GM12878 (cell line): ENCODE results near the gene PLCB2. TPM values are rescaled to one million over a fixed set of nuclear protein-coding genes. Genes with fewer than 3 reads are reported as not detected.

ENCODE experiments used
- ATAC-seq: fragments of 200-7000 bp; cut with Tn5 transposase; 3 replicates; pipeline ENCODE4 v1.9.1; 2020; ENCODE audit warnings: mild to moderate bottlenecking, moderate library complexity
- BruUV-seq: library from RNA; stranded (reverse); fragments of 400-500 nt; replicated peaks from 2 replicates; lab custom pipeline; 2021; lab: Mats Ljungman, UMichigan
- CTCF ChIA-PET: fragments of 300-600 bp; sonication (Branson Sonifier 250); formaldehyde crosslinking; extraction: SDS; loops from one replicate; lab custom pipeline; 2021; ENCODE audit warnings: inconsistent platforms; lab: Yijun Ruan, JAX
- POLR2A ChIA-PET: fragments of 350-600 bp; formaldehyde crosslinking; extraction: SDS; loops from one replicate; lab custom pipeline; 2021; ENCODE audit warnings: inconsistent platforms; lab: Charles Lee
- RAD21 ChIA-PET: fragments of 300-600 bp; sonication (Branson Sonifier 250); formaldehyde crosslinking; loops from one replicate; lab custom pipeline; 2023; ENCODE audit warnings: antibody characterized with exemption; ENCODE audit not compliant: unreplicated experiment; lab: Charles Lee
- SMC1A ChIA-PET: fragments of 300-600 bp; sonication (Branson Sonifier 250); formaldehyde crosslinking; loops from one replicate; lab custom pipeline; 2023; ENCODE audit not compliant: unreplicated experiment, uncharacterized antibody; lab: Charles Lee
- DNase-seq: peaks from one replicate; pipeline ENCODE4 v3.0.0-alpha.2; 2011; ENCODE audit warnings: low read depth, low spot score
- FAIRE-seq: peaks from 3 replicates; lab custom pipeline; 2011; peaks lifted over from hg19 to GRCh38; lab: Jason Lieb, UNC
- H2AFZ ChIP-seq: 2 replicates; pipeline ENCODE4 v1.6.0; 2011; ENCODE audit warnings: low read depth, low read length, control low read depth; ENCODE audit not compliant: control insufficient read depth
- H3K27ac ChIP-seq: 2 replicates; pipeline ENCODE4 v1.5.1; 2011; ENCODE audit warnings: control low read depth; ENCODE audit not compliant: control insufficient read depth, insufficient read depth
- H3K27me3 ChIP-seq, 2 experiments: replicated peaks in 1 of 2; 2 replicates each; pipeline versions ENCODE4 v1.6.0 to v1.6.1; 2011; ENCODE audit warnings: low read length in 1 of 2; ENCODE audit not compliant: control insufficient read depth in 2 of 2, insufficient read depth in 2 of 2
- H3K36me3 ChIP-seq, 2 experiments: 2 replicates each; pipeline ENCODE4 v1.5.1; 2011; ENCODE audit warnings: low read length in 1 of 2; ENCODE audit not compliant: control insufficient read depth in 2 of 2, insufficient read depth in 2 of 2
- H3K4me1 ChIP-seq: 2 replicates; pipeline ENCODE4 v1.6.1; 2011; ENCODE audit warnings: mild to moderate bottlenecking, low read length, moderate library complexity, mixed read lengths; ENCODE audit not compliant: control insufficient read depth, insufficient read depth
- H3K4me2 ChIP-seq: 2 replicates; pipeline ENCODE4 v1.6.0; 2011; ENCODE audit warnings: control low read depth; ENCODE audit not compliant: control insufficient read depth, insufficient read depth
- H3K4me3 ChIP-seq: fragments of 200-600 bp; sonication (generic); 2 replicates; pipeline ENCODE4 v1.5.1; 2016
- H3K79me2 ChIP-seq: 2 replicates; pipeline ENCODE4 v1.6.0; 2011; ENCODE audit warnings: low read length; ENCODE audit not compliant: control insufficient read depth, insufficient read depth
- H3K9ac ChIP-seq: 2 replicates; pipeline ENCODE4 v1.8.0; 2011; ENCODE audit warnings: low read length, control low read depth, mixed read lengths; ENCODE audit not compliant: control insufficient read depth, insufficient read depth
- H3K9me3 ChIP-seq: replicated peaks from 3 replicates; pipeline ENCODE4 v1.5.1; 2011; ENCODE audit warnings: mild to moderate bottlenecking, low read length; ENCODE audit not compliant: control insufficient read depth, insufficient read depth
- H4K20me1 ChIP-seq: 2 replicates; pipeline ENCODE4 v1.6.0; 2011; ENCODE audit not compliant: control insufficient read depth, insufficient read depth
- FOXK2 ChIP-seq: fragments of 450-650 bp; IDR thresholded peaks from 2 replicates; pipeline ENCODE4 v1.6.1; 2017; ENCODE audit warnings: mild to moderate bottlenecking, moderate library complexity
- HDGF ChIP-seq: fragments of 450-650 bp; IDR thresholded peaks from 2 replicates; pipeline ENCODE4 v1.6.1; 2016; ENCODE audit warnings: antibody characterized with exemption
- JUND ChIP-seq: IDR thresholded peaks from 2 replicates; pipeline ENCODE4 v1.6.1; 2012; ENCODE audit warnings: low read depth, mild to moderate bottlenecking, low read length, improper control_type of control experiment, moderate library complexity
- LARP7 ChIP-seq: fragments of 450-650 bp; IDR thresholded peaks from 2 replicates; pipeline ENCODE4 v1.6.1; 2017; ENCODE audit warnings: mild to moderate bottlenecking
- NFXL1 ChIP-seq: fragments of 450-650 bp; IDR thresholded peaks from 2 replicates; pipeline ENCODE4 v1.6.1; 2017; ENCODE audit warnings: antibody characterized with exemption, mild to moderate bottlenecking, borderline replicate concordance
- NR2C2 ChIP-seq: IDR thresholded peaks from 2 replicates; pipeline ENCODE4 v1.6.1; 2011; ENCODE audit warnings: borderline replicate concordance, low read depth; ENCODE audit not compliant: control insufficient read depth, insufficient read length
- RCOR1 ChIP-seq: conservative IDR thresholded peaks from 2 replicates; pipeline ENCODE4 v1.6.1; 2012; ENCODE audit warnings: low read depth, low read length, improper control_type of control experiment
- RUNX3 ChIP-seq: IDR thresholded peaks from 2 replicates; pipeline ENCODE4 v1.6.1; 2012; ENCODE audit warnings: low read length, inconsistent platforms
- SPI1 ChIP-seq: IDR thresholded peaks from 2 replicates; pipeline ENCODE4 v1.6.1; 2011; ENCODE audit warnings: low read depth, mild to moderate bottlenecking, low read length, moderate library complexity, borderline replicate concordance; ENCODE audit not compliant: insufficient read depth
- TBL1XR1 ChIP-seq: IDR thresholded peaks from 2 replicates; pipeline ENCODE4 v1.6.1; 2012; ENCODE audit warnings: low read depth, low read length, improper control_type of control experiment
- ZNF274 ChIP-seq: IDR thresholded peaks from one replicate; pipeline ENCODE4 v1.8.0; 2011; ENCODE audit not compliant: insufficient read length, insufficient read depth
- WGBS: methylation state at CpG from one replicate; pipeline ENCODE4 v1.1.6; 2016; ENCODE audit warnings: low lambda C conversion rate; ENCODE audit not compliant: insufficient replicate concordance, insufficient coverage; ENCODE audit errors: missing lambda C conversion rate; 5-methylcytosine and 5-hydroxymethylcytosine counted together
- in situ Hi-C: fragments of 300-500 bp; cut with MboI; formaldehyde crosslinking; loops from 9 replicates; pipeline ENCODE4 v1.14.3; 2018; ENCODE audit warnings: mixed read lengths
- intact Hi-C: fragments of 100-400 bp; cut with micrococcal nuclease; formaldehyde crosslinking; loops from one replicate; pipeline ENCODE4 v1.14.2; 2022; ENCODE audit not compliant: unreplicated experiment
- polyA plus RNA-seq, 11 experiments: library from polyadenylated mRNA; depleted of rRNA in 4 of 11; unstranded in 6 of 11; stranded (reverse) in 5 of 11; fragments of >200 nt; fragmentation: Nextera tagmentation in 4 of 11; fragmentation: Illumina TruSeq in 1 of 11; extraction: Ambion mirVana in 4 of 11; extraction: Trizol in 1 of 11; gene quantifications; 1 replicate in 1 of 11; 2 replicates in 10 of 11; pipeline versions ENCODE4 v1.2.1 to v1.2.3, GENCODE V29; 2011 to 2016; ENCODE audit warnings: inconsistent platforms in 2 of 11, missing spikeins in 2 of 11, low read depth in 1 of 11
- total RNA-seq, 4 experiments: library from RNA; depleted of rRNA in 3 of 4; stranded (reverse); fragments of >200 nt in 3 of 4; fragmentation: Illumina TruSeq in 1 of 4; extraction: Trizol in 1 of 4; gene quantifications; 2 replicates each; pipeline versions ENCODE4 v1.2.1 to v1.2.3, GENCODE V29; 2013 to 2021
- TF ChIP-seq, protein P1 (sequence below): fragments of 450-650 bp; IDR thresholded peaks from 2 replicates; pipeline ENCODE4 v1.6.1; 2017; ENCODE audit warnings: borderline replicate concordance

The PLCB2 gene
- total and polyA plus RNA-seq, 10 of the 15 experiments (the other 5 are each of a cell fraction or from before 2014, with no cell fraction given): 1.2 to 39.4 (median 10.7) TPM

DNA sequence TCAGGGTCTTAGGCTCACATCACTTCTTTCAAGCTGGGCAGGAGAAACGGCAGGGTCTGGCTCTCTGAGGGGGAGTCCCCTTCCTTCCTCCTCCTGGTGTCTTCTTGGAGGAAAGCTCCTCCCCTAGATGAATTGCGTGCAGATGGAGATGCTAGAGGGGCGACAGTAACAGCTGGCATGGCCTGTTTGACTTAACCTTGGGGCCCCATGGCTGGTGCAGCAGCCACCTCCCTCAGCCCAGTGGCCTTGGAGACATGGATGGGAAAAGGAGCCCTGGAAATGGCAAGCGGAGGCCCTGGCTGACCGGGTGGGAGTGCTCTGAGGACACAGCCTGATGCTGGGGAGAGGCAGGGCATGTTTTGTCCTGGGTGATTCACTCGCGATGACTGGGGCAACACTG is 48.7 kb downstream of the PLCB2 start:
- H4K20me1 ChIP-seq: no peaks in the 10 kb centered on the region
- no peaks in the 10 kb centered on the region for H3K79me2 ChIP-seq
- H3K4me1 ChIP-seq: peaks cover 3% of the 10 kb centered on the region; the same call in 1 of the 2 replicates
- ChIA-PET RAD21 (interaction anchor here (0.9 kb wide), 1 partner anchor 42 kb away, joined by 3 read pairs; no protein-coding TSS in a partner anchor), POLR2A (no interaction called here), CTCF (interaction anchor here (1.0 to 2.9 kb wide), 3 partner anchors 15 to 79 kb away, joined by 3 to 11 read pairs (median 11); no protein-coding TSS in a partner anchor), SMC1A (no interaction called here)
- peaks cover 0 to 3% of the 10 kb centered on the region in 2 experiments; a peak in 1 of 4 replicates for H3K27me3 ChIP-seq
- 54% methylated on average over 7 of the region's 7 CpGs for WGBS
- no peak for ATAC-seq
- no peaks in the 10 kb centered on the region for H3K36me3 ChIP-seq
- intact Hi-C loops (no loop called here), in situ Hi-C loops (no loop called here)
- DNase-seq: no peak
- H2AFZ ChIP-seq: no peak overlapping the region
- no TSS peak for BruUV-seq
- H3K9me3 ChIP-seq: no peaks in the 10 kb centered on the region
- FAIRE-seq: no peak
- H3K4me3 ChIP-seq: no peak overlapping the region
- no peak overlapping the region for H3K9ac ChIP-seq
- no peak overlapping the region for H3K4me2 ChIP-seq
- H3K27ac ChIP-seq: no peak overlapping the region
- TF ChIP-seq TBL1XR1 (no peak), LARP7 (no peak)
- TF ChIP-seq, protein P1, sequence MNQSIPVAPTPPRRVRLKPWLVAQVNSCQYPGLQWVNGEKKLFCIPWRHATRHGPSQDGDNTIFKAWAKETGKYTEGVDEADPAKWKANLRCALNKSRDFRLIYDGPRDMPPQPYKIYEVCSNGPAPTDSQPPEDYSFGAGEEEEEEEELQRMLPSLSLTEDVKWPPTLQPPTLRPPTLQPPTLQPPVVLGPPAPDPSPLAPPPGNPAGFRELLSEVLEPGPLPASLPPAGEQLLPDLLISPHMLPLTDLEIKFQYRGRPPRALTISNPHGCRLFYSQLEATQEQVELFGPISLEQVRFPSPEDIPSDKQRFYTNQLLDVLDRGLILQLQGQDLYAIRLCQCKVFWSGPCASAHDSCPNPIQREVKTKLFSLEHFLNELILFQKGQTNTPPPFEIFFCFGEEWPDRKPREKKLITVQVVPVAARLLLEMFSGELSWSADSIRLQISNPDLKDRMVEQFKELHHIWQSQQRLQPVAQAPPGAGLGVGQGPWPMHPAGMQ: no peak

DNA sequence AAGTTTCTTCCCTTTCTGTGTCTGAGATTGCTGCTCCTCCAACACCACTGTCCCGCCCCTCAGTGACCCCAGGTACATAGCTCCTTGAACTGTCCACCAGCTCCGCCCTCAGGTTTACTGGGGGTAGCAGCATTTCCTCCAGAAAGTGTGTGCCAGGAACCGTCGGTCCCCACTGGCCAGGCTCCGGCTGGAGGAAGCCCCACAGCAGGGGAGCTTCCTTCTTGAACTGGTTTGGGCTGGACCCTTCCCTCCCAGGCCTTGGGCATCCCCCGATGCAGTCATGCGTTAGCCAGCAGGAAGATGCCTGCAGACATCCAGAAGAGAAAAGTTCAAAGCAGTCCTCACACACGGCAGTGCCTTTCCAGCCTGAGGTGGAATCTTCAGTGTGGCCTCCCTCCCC is 49.2 kb downstream of the PLCB2 start:
- H2AFZ ChIP-seq: no peak overlapping the region
- no peak overlapping the region for H3K4me3 ChIP-seq
- TF ChIP-seq HDGF (no peak), RUNX3 (no peak), NFXL1 (no peak), RCOR1 (no peak), JUND (no peak), SPI1 (no peak), FOXK2 (no peak), ZNF274 (no peak), NR2C2 (no peak)
- no peak for ATAC-seq
- BruUV-seq: no TSS peak
- FAIRE-seq: no peak
- 34% methylated on average over 8 of the region's 8 CpGs for WGBS
- intact Hi-C loops: no loop called here
- DNase-seq: no peak
- no peak overlapping the region for H3K27ac ChIP-seq
- CTCF ChIA-PET: interaction anchor here (1.0 to 2.9 kb wide), 3 partner anchors 15 to 80 kb away, joined by 3 to 11 read pairs (median 11); no protein-coding TSS in a partner anchor
- RAD21 ChIA-PET: interaction anchor here (0.9 to 1.3 kb wide), 3 partner anchors 17 to 370 kb away, joined by 3 read pairs; no protein-coding TSS in a partner anchor
- H3K9me3 ChIP-seq: no peaks in the 10 kb centered on the region
- in situ Hi-C loops: no loop called here
- no peaks in the 10 kb centered on the region for H3K36me3 ChIP-seq
- peaks cover 0 to 3% of the 10 kb centered on the region in 2 experiments; a peak in 1 of 4 replicates for H3K27me3 ChIP-seq
- peaks cover 3% of the 10 kb centered on the region; the same call in 1 of the 2 replicates for H3K4me1 ChIP-seq
- no peaks in the 10 kb centered on the region for H4K20me1 ChIP-seq
- POLR2A ChIA-PET: no interaction called here
- SMC1A ChIA-PET: interaction anchor here (1.7 to 1.9 kb wide), 2 partner anchors 15 to 152 kb away, joined by 3 to 5 read pairs; no protein-coding TSS in a partner anchor
- no peaks in the 10 kb centered on the region for H3K79me2 ChIP-seq
- H3K9ac ChIP-seq: no peak overlapping the region
- no peak overlapping the region for H3K4me2 ChIP-seq
